Smooth muscle cell (in vitro differentiated cells): ENCODE results near the gene CTNNA2. TPM values are rescaled to one million over a fixed set of nuclear protein-coding genes. Genes with fewer than 3 reads are reported as not detected.

ENCODE experiments used
- DNase-seq: peaks from one replicate; lab custom pipeline; 2025; ENCODE audit not compliant: unreplicated experiment; lab: John Stamatoyannopoulos, UW
- H2AFZ ChIP-seq: fragments of 200-600 bp; sonication (generic); 2 replicates; pipeline ENCODE4 v1.6.0; 2016; ENCODE audit warnings: antibody characterized with exemption, low read depth, mild to moderate bottlenecking
- H3F3A ChIP-seq: fragments of 200-600 bp; sonication (generic); 2 replicates; pipeline ENCODE4 v1.6.0; 2017; ENCODE audit warnings: antibody characterized with exemption, low read depth
- H3K27ac ChIP-seq: fragments of 200-600 bp; sonication (generic); 2 replicates; pipeline ENCODE4 v1.5.1; 2016; ENCODE audit warnings: low read depth, mild to moderate bottlenecking
- H3K27me3 ChIP-seq: fragments of 200-600 bp; sonication (generic); 2 replicates; pipeline ENCODE4 v1.6.1; 2016; ENCODE audit warnings: low read depth, mild to moderate bottlenecking
- H3K36me3 ChIP-seq: fragments of 200-600 bp; sonication (generic); 2 replicates; pipeline ENCODE4 v1.5.1; 2016; ENCODE audit warnings: low read depth
- H3K4me1 ChIP-seq: fragments of 200-600 bp; sonication (generic); 2 replicates; pipeline ENCODE4 v1.5.1; 2016; ENCODE audit warnings: low read depth
- H3K4me2 ChIP-seq: fragments of 200-600 bp; sonication (generic); 2 replicates; pipeline ENCODE4 v1.6.0; 2016; ENCODE audit warnings: mild to moderate bottlenecking
- H3K4me3 ChIP-seq: fragments of 200-600 bp; sonication (generic); 2 replicates; pipeline ENCODE4 v1.5.1; 2016; ENCODE audit warnings: mild to moderate bottlenecking
- H3K79me2 ChIP-seq: fragments of 200-600 bp; sonication (generic); 2 replicates; pipeline ENCODE4 v1.6.0; 2016; ENCODE audit warnings: low read depth, mild to moderate bottlenecking
- H3K9ac ChIP-seq: fragments of 200-600 bp; sonication (generic); 2 replicates; pipeline ENCODE4 v1.6.0; 2016; ENCODE audit warnings: low read depth
- H3K9me3 ChIP-seq: fragments of 200-600 bp; sonication (generic); replicated peaks from 2 replicates; pipeline ENCODE4 v1.5.1; 2016; ENCODE audit warnings: low read depth
- H4K20me1 ChIP-seq: fragments of 200-600 bp; sonication (generic); 2 replicates; pipeline ENCODE4 v1.6.0; 2016; ENCODE audit warnings: low read depth
- CTCF ChIP-seq: fragments of 200-600 bp; sonication (generic); IDR thresholded peaks from 2 replicates; pipeline ENCODE4 v1.5.1; 2017; ENCODE audit warnings: borderline replicate concordance, mild to moderate bottlenecking, antibody characterized with exemption; ENCODE audit not compliant: insufficient read depth, poor library complexity, severe bottlenecking
- WGBS: methylation state at CpG from one replicate; pipeline ENCODE4 v1.1.7; 2016; ENCODE audit warnings: low lambda C conversion rate; 5-methylcytosine and 5-hydroxymethylcytosine counted together
- polyA plus RNA-seq: library from polyadenylated mRNA; unstranded; fragments of >200 nt; fragmentation: Nextera tagmentation; extraction: Ambion mirVana; gene quantifications from 2 replicates; pipeline ENCODE4 v1.2.1, GENCODE V29; 2016
- total RNA-seq: library from RNA; depleted of rRNA; stranded (reverse); fragments of >200 nt; gene quantifications from 2 replicates; pipeline ENCODE4 v1.2.3, GENCODE V29; 2014

Gene CTNNA2
- total and polyA plus RNA-seq, 2 experiments from 2014 or later: not detected

GRCh38 chr2:80506563-80506962, 993.7 kb downstream of the CTNNA2 start:
- H3K4me1 ChIP-seq: no peaks in the 10 kb centered on the region
- no peak for DNase-seq

GRCh38 chr2:80510716-80511115, 997.9 kb downstream of the CTNNA2 start:
- DNase-seq: no peak
- Histone ChIP-seq H3K4me2 (no peak overlapping the region), H3K36me3 (no peaks in the 10 kb centered on the region), H3K4me1 (no peaks in the 10 kb centered on the region), H3K9me3 (no peaks in the 10 kb centered on the region), H3K27ac (no peak overlapping the region), H3K27me3 (peaks cover 5% of the 10 kb centered on the region), H3K79me2 (no peaks in the 10 kb centered on the region), H3F3A (no peaks in the 10 kb centered on the region), H2AFZ (no peak overlapping the region), H3K4me3 (no peak overlapping the region), H4K20me1 (no peaks in the 10 kb centered on the region), H3K9ac (no peak overlapping the region)
- TF ChIP-seq CTCF: no peak
- WGBS: 81% methylated on average over 3 of the region's 3 CpGs

More at GRCh38 chr2:80506563-80506962, 993.7 kb downstream of the CTNNA2 start:
- Histone ChIP-seq H3K27me3 (no peaks in the 10 kb centered on the region), H3K4me3 (no peak overlapping the region), H3K9ac (no peak overlapping the region), H3K27ac (no peak overlapping the region), H2AFZ (no peak overlapping the region), H3K9me3 (no peaks in the 10 kb centered on the region), H3K79me2 (no peaks in the 10 kb centered on the region), H3K4me2 (no peak overlapping the region), H3F3A (no peaks in the 10 kb centered on the region), H4K20me1 (no peaks in the 10 kb centered on the region), H3K36me3 (no peaks in the 10 kb centered on the region)
- no peak for TF ChIP-seq CTCF
- 84% methylated on average over 1 of the region's 1 CpG for WGBS

- Histone ChIP-seq H3K4me1 (no peaks in the 10 kb centered on the region), H3K27ac (no peak overlapping the region), H3K9me3 (no peaks in the 10 kb centered on the region), H4K20me1 (no peaks in the 10 kb centered on the region), H3K27me3 (peaks cover 5% of the 10 kb centered on the region), H3K4me3 (no peak overlapping the region), H3K4me2 (no peak overlapping the region), H3K9ac (no peak overlapping the region), H2AFZ (no peak overlapping the region), H3K79me2 (no peaks in the 10 kb centered on the region), H3F3A (no peaks in the 10 kb centered on the region), H3K36me3 (no peaks in the 10 kb centered on the region)
- WGBS: 54% methylated on average over 3 of the region's 3 CpGs
- no peak for TF ChIP-seq CTCF
- no peak for DNase-seq
Observed at GRCh38 chr2:80515964-80516363, 1003.1 kb downstream of the CTNNA2 start.

- DNase-seq: no peak
Observed at GRCh38 chr2:80517316-80517715, 1004.5 kb downstream of the CTNNA2 start.

More at GRCh38 chr2:80517316-80517715, 1004.5 kb downstream of the CTNNA2 start:
- 58% methylated on average over 3 of the region's 3 CpGs for WGBS
- Histone ChIP-seq H3K27me3 (peaks cover 5% of the 10 kb centered on the region), H2AFZ (no peak overlapping the region), H3K4me1 (no peaks in the 10 kb centered on the region), H3K9ac (no peak overlapping the region), H3K27ac (no peak overlapping the region), H3K36me3 (no peaks in the 10 kb centered on the region), H3F3A (no peaks in the 10 kb centered on the region), H3K4me2 (no peak overlapping the region), H3K9me3 (no peaks in the 10 kb centered on the region), H3K79me2 (no peaks in the 10 kb centered on the region), H3K4me3 (no peak overlapping the region), H4K20me1 (no peaks in the 10 kb centered on the region)
- TF ChIP-seq CTCF: no peak
